ENCODE measurements around the gene CPNE6. TPM values are rescaled to one million over a fixed set of nuclear protein-coding genes. Genes with fewer than 3 reads are reported as not detected.
A peak's percentile ranks its signal among the peaks of the same experiment; 100 is the strongest.

Gene CPNE6
- total and polyA plus RNA-seq, 2 of the 13 experiments (the other 11 are each of a cell fraction or from before 2014, with no cell fraction given) = not detected

DNA sequence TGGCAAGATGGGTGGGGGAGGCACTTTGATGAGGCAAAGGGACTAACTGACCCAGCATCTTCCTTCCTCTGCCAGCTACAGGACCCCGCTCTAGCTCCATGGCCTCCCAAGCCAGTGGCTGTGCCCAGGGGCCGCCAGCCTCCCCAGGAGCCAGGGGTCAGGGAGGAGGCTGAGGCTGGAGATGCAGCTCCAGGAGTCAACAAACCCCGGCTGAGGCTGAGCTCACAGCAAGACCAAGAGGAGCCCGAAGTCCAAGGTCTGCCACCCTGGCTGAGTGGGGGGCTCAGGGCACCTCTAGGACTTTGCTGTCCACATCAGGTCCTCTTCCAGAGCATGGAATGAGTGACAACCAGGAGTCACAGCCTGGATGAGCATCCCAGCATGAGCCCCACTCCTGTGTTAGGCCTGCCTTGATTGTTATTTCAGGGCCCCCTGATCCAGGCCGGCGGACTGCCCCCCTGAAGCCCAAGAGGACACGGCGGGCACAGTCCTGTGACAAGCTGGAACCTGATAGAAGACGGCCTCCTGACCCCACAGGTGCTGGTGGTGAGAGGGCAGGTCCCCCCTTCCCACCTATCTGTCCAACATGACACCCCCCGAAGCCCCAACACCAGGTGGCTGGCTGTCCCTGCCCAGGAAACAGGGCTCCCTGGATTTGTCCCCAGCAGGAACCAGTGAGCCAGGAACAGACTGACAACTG is 2.5 kb upstream of the CPNE6 start (continued):
- TF ChIP-seq GMEB2 (CRISPR knock-in tag; IDR thresholded peaks at IDR 0.05; ENCODE audit: low read depth) (no peak), ZXDC (CRISPR knock-in tag; IDR thresholded peaks at IDR 0.05) (0 out of 2 replicates have a peak, but pooled peaks have one; percentile 29), GRHL1 (CRISPR knock-in tag; conservative IDR thresholded peaks at IDR 0.05) (no peak), ZNF317 (CRISPR knock-in tag; IDR thresholded peaks at IDR 0.05) (no peak), ZNF224 (CRISPR knock-in tag; IDR thresholded peaks at IDR 0.05) (no peak), PTBP1 (IDR thresholded peaks at IDR 0.05; ENCODE audit: low read depth, low read length, poor library complexity, severe bottlenecking) (no peak), BCLAF1 (IDR thresholded peaks at IDR 0.05) (no peak), ZNF280B (CRISPR knock-in tag; IDR thresholded peaks at IDR 0.05; ENCODE audit: borderline replicate concordance) (no peak), SSRP1 (CRISPR knock-in tag; IDR thresholded peaks at IDR 0.05) (no peak), ZFY (CRISPR knock-in tag; IDR thresholded peaks at IDR 0.05) (no peak), GATAD2A (CRISPR knock-in tag; IDR thresholded peaks at IDR 0.05) (no peak), ZNF83 (CRISPR knock-in tag; IDR thresholded peaks at IDR 0.05; ENCODE audit: borderline replicate concordance) (no peak)
- TF ChIP-seq, protein P1, sequence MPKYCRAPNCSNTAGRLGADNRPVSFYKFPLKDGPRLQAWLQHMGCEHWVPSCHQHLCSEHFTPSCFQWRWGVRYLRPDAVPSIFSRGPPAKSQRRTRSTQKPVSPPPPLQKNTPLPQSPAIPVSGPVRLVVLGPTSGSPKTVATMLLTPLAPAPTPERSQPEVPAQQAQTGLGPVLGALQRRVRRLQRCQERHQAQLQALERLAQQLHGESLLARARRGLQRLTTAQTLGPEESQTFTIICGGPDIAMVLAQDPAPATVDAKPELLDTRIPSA (CRISPR knock-in tag; IDR thresholded peaks at IDR 0.05; ENCODE audit: borderline replicate concordance) = no peak
- TF ChIP-seq, protein P2, sequence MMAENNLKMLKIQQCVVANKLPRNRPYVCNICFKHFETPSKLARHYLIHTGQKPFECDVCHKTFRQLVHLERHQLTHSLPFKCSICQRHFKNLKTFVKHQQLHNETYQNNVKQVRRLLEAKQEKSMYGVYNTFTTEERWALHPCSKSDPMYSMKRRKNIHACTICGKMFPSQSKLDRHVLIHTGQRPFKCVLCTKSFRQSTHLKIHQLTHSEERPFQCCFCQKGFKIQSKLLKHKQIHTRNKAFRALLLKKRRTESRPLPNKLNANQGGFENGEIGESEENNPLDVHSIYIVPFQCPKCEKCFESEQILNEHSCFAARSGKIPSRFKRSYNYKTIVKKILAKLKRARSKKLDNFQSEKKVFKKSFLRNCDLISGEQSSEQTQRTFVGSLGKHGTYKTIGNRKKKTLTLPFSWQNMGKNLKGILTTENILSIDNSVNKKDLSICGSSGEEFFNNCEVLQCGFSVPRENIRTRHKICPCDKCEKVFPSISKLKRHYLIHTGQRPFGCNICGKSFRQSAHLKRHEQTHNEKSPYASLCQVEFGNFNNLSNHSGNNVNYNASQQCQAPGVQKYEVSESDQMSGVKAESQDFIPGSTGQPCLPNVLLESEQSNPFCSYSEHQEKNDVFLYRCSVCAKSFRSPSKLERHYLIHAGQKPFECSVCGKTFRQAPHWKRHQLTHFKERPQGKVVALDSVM (CRISPR knock-in tag; IDR thresholded peaks at IDR 0.05) = peak; percentile 59; the same call in 1 of the 2 replicates

Data from HepG2 (cell line).